NT2/D1 (cell line): ENCODE measurements around the gene MUC5AC.

Experiments used
- DNase-seq: peaks from one replicate; pipeline ENCODE4 v3.0.0-alpha.2; 2011; ENCODE audit warnings: low read depth, low spot score
- H3K27me3 ChIP-seq: 2 replicates; pipeline ENCODE4 v1.6.0; 2011; ENCODE audit warnings: mild to moderate bottlenecking; ENCODE audit not compliant: insufficient read length, insufficient read depth
- H3K36me3 ChIP-seq: 2 replicates; pipeline ENCODE4 v1.6.1; 2011; ENCODE audit warnings: mild to moderate bottlenecking, low read length, mixed read lengths; ENCODE audit not compliant: insufficient read depth, insufficient read length
- H3K4me1 ChIP-seq: 2 replicates; pipeline ENCODE4 v1.5.1; 2011; ENCODE audit not compliant: insufficient read depth, insufficient read length
- H3K4me3 ChIP-seq: 2 replicates; pipeline ENCODE4 v1.5.1; 2011; ENCODE audit warnings: low read depth; ENCODE audit not compliant: insufficient read length
- H3K9ac ChIP-seq: 2 replicates; pipeline ENCODE4 v1.6.0; 2011; ENCODE audit warnings: low read depth; ENCODE audit not compliant: insufficient read length
- H3K9me3 ChIP-seq: 2 replicates; pipeline ENCODE4 v1.5.1; 2011; ENCODE audit warnings: mild to moderate bottlenecking, low read length; ENCODE audit not compliant: insufficient read depth
- SUZ12 ChIP-seq: IDR thresholded peaks from 2 replicates; pipeline ENCODE4 v1.6.1; 2011; ENCODE audit not compliant: insufficient read length, insufficient read depth; ENCODE audit errors: extremely low read depth
- YY1 ChIP-seq: IDR thresholded peaks from 2 replicates; pipeline ENCODE4 v1.6.1; 2011; ENCODE audit not compliant: insufficient read length, insufficient read depth
- ZNF274 ChIP-seq: IDR thresholded peaks from 2 replicates; pipeline ENCODE4 v1.6.1; 2011; ENCODE audit warnings: mild to moderate bottlenecking, low read depth, low read length

MUC5AC gene

GRCh38 chr11:1140642-1141490 is 16.9 kb upstream of the MUC5AC start:
- Histone ChIP-seq H3K4me3 (no peak overlapping the region), H3K4me1 (peaks cover 3% of the 10 kb centered on the region), H3K27me3 (no peaks in the 10 kb centered on the region), H3K36me3 (no peaks in the 10 kb centered on the region), H3K9me3 (peaks cover 20% of the 10 kb centered on the region), H3K9ac (no peak overlapping the region)
- TF ChIP-seq SUZ12 = no peak
- TF ChIP-seq YY1 = no peak
- no peak for TF ChIP-seq ZNF274
- DNase-seq = no peak

GRCh38 chr11:1146365-1146764 is 11.4 kb upstream of the MUC5AC start:
- DNase-seq = no peak

GRCh38 chr11:1147792-1148191 is 10.0 kb upstream of the MUC5AC start:
- H3K9me3 ChIP-seq = peaks cover 15% of the 10 kb centered on the region
- no peak for DNase-seq
- H3K4me3 ChIP-seq = no peak overlapping the region

More at GRCh38 chr11:1146365-1146764, 11.4 kb upstream of the MUC5AC start:
- TF ChIP-seq YY1 (no peak), ZNF274 (no peak), SUZ12 (no peak)
- Histone ChIP-seq H3K36me3 (no peaks in the 10 kb centered on the region), H3K4me1 (no peaks in the 10 kb centered on the region), H3K9ac (no peak overlapping the region), H3K4me3 (no peak overlapping the region), H3K9me3 (peaks cover 20% of the 10 kb centered on the region), H3K27me3 (no peaks in the 10 kb centered on the region)

GRCh38 chr11:1148752-1149180 is 9.0 kb upstream of the MUC5AC start:
- no peaks in the 10 kb centered on the region for H3K36me3 ChIP-seq
- H3K9ac ChIP-seq = no peak overlapping the region
- H3K9me3 ChIP-seq = peaks cover 7% of the 10 kb centered on the region
- TF ChIP-seq SUZ12 = no peak
- no peak for TF ChIP-seq ZNF274
- TF ChIP-seq YY1 = no peak
- H3K4me1 ChIP-seq = peaks cover 11% of the 10 kb centered on the region
- no peaks in the 10 kb centered on the region for H3K27me3 ChIP-seq
- no peak overlapping the region for H3K4me3 ChIP-seq
- no peak for DNase-seq

More at GRCh38 chr11:1147792-1148191, 10.0 kb upstream of the MUC5AC start:
- H3K4me1 ChIP-seq = peaks cover 5% of the 10 kb centered on the region
- no peaks in the 10 kb centered on the region for H3K36me3 ChIP-seq
- TF ChIP-seq ZNF274 = no peak
- no peak for TF ChIP-seq YY1
- TF ChIP-seq SUZ12 = no peak
- H3K27me3 ChIP-seq = no peaks in the 10 kb centered on the region
- no peak overlapping the region for H3K9ac ChIP-seq

GRCh38 chr11:1149545-1149944 is 8.2 kb upstream of the MUC5AC start:
- H3K4me1 ChIP-seq = peaks cover 17% of the 10 kb centered on the region
- no peak overlapping the region for H3K4me3 ChIP-seq
- DNase-seq = no peak
- TF ChIP-seq ZNF274 (no peak), YY1 (no peak), SUZ12 (no peak)
- H3K27me3 ChIP-seq = no peaks in the 10 kb centered on the region
- H3K9me3 ChIP-seq = no peaks in the 10 kb centered on the region; the same call in 1 of the 2 replicates
- H3K36me3 ChIP-seq = no peaks in the 10 kb centered on the region
- no peak overlapping the region for H3K9ac ChIP-seq

GRCh38 chr11:1150116-1150515 is 7.6 kb upstream of the MUC5AC start:
- no peak overlapping the region for H3K4me3 ChIP-seq
- peaks cover 17% of the 10 kb centered on the region for H3K4me1 ChIP-seq
- DNase-seq = no peak
- no peaks in the 10 kb centered on the region for H3K27me3 ChIP-seq
- H3K9me3 ChIP-seq = no peaks in the 10 kb centered on the region
- no peak overlapping the region for H3K9ac ChIP-seq
- no peaks in the 10 kb centered on the region for H3K36me3 ChIP-seq
- TF ChIP-seq YY1 = no peak

- H3K4me3 ChIP-seq = no peak overlapping the region
- DNase-seq = no peak
- H3K9me3 ChIP-seq = no peaks in the 10 kb centered on the region
- H3K4me1 ChIP-seq = peaks cover 17% of the 10 kb centered on the region
- no peaks in the 10 kb centered on the region for H3K27me3 ChIP-seq
- TF ChIP-seq YY1 (no peak), SUZ12 (no peak), ZNF274 (no peak)
- no peak overlapping the region for H3K9ac ChIP-seq
- no peaks in the 10 kb centered on the region for H3K36me3 ChIP-seq
Observed at GRCh38 chr11:1150769-1151365, 6.9 kb upstream of the MUC5AC start.
